GM21737 (cell line): ENCODE results near the gene FBXL13.
A peak's percentile ranks its signal among the peaks of the same experiment; 100 is the strongest.
"Not testable (repeated sequence)": the region's sequence is repeated elsewhere in the genome, so short reads cannot be mapped to it uniquely, and the experiment has no call there.

Experiments
- ATAC-seq: cut with Tn5 transposase; IDR thresholded peaks from one replicate; pipeline ENCODE4 v1.9.1; 2021; ENCODE audit warnings: mild to moderate bottlenecking, moderate library complexity; ENCODE audit not compliant: unreplicated experiment

FBXL13 gene

GRCh38 chr7:102902052-102902451 lies 172.5 kb downstream of the FBXL13 start:
- ATAC-seq, result not testable (repeated sequence)

GRCh38 chr7:102898532-102898859 lies 176.1 kb downstream of the FBXL13 start:
- no peak for ATAC-seq

GRCh38 chr7:102897856-102898531 lies 176.6 kb downstream of the FBXL13 start:
- no peak for ATAC-seq

GRCh38 chr7:102897211-102897631 lies 177.4 kb downstream of the FBXL13 start:
- ATAC-seq, result no peak

- no peak for ATAC-seq
Measured at GRCh38 chr7:102896585-102896984, 178.0 kb downstream of the FBXL13 start.

- ATAC-seq, result no peak
Measured at GRCh38 chr7:102895602-102896001, 179.0 kb downstream of the FBXL13 start.

GRCh38 chr7:102892631-102893278 lies 181.8 kb downstream of the FBXL13 start:
- ATAC-seq, result no peak

- no peak for ATAC-seq
Measured at GRCh38 chr7:102891693-102892261, 182.8 kb downstream of the FBXL13 start.

GRCh38 chr7:102890971-102891692 lies 183.5 kb downstream of the FBXL13 start:
- no peak for ATAC-seq

- ATAC-seq, result no peak
Measured at GRCh38 chr7:102890292-102890970, 184.2 kb downstream of the FBXL13 start.

- no peak for ATAC-seq
Measured at GRCh38 chr7:102889851-102890250, 184.7 kb downstream of the FBXL13 start.

- ATAC-seq, result no peak
Measured at GRCh38 chr7:102888561-102889233, 185.9 kb downstream of the FBXL13 start.

- ATAC-seq, result no peak
Measured at GRCh38 chr7:102883098-102883860, 191.3 kb downstream of the FBXL13 start.

- ATAC-seq, result no peak
Measured at GRCh38 chr7:102875700-102876295, 198.8 kb downstream of the FBXL13 start.

GRCh38 chr7:102874966-102875365 lies 199.6 kb downstream of the FBXL13 start:
- ATAC-seq, result no peak

GRCh38 chr7:102874166-102874829 lies 200.3 kb downstream of the FBXL13 start:
- ATAC-seq, result peak; percentile 100

GRCh38 chr7:102873470-102874165 lies 201.0 kb downstream of the FBXL13 start:
- ATAC-seq, result peak; percentile 21

GRCh38 chr7:102872460-102872859 lies 202.1 kb downstream of the FBXL13 start:
- ATAC-seq, result no peak
